ENCODE measurements around the gene HSF4.

HSF4 gene

GRCh38 chr16:67204076-67204475, 39.5 kb downstream of the HSF4 start:
- DNase-seq = no peak

DNA sequence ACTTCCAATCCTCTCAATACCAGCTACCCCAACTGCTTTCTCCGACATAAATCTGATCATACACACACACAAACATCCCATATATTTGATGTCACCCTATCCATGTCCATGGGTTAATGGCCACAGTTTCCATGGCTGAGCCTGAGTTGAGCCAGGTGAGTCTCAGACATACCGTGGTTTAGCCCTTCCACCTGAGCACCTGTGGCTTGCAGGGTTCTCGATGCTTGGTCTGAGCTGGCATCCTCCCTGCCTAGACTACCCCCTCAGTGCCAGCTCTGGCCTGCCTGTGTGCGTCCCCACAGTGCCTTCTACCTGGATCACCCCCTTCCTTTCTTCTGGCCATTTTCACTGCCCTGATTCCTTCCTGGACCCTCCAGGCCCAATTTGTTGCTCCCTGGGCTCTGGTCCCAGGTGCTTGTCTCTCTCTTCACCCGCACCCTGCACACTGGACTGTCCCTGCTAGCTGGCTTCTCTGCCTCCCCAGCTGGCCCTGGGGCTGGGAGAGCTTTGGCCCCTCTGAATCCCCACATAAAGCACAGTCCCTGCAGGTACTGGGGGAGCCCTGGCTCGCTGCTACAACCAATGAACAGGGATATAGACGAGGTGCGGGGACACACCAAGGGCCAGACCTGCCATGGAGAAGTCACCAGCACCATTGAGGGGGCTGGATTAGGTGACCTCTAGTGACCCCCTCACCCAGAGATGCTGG, 41.7 kb downstream of the HSF4 start:
- no peak for DNase-seq

- no peak for DNase-seq
Observed at GRCh38 chr16:67206838-67207248, 42.3 kb downstream of the HSF4 start.

GRCh38 chr16:67207249-67208091, 42.9 kb downstream of the HSF4 start:
- no peak for DNase-seq

GRCh38 chr16:67208154-67208896, 43.8 kb downstream of the HSF4 start:
- no peak for DNase-seq

DNA sequence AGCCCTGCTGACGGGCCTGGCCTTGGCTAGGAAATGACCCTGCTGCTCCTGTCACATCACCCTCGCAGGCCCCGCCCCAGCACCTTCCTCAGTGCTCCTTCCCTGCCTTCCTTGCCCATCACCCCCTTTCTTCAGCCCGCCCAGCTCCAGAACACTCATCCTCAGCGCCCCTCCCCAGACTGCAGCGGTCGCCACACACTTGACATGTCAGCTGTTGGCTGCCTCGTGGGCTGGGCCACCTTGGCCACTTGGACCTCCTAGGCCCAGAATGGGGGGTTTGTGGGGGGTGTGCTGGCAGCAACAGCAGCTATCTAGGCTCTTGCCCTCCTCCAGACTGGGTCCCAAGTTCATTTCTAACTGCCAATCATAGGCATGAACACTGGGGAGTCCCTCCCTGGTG, 45.0 kb downstream of the HSF4 start:
- DNase-seq = no peak

DNA sequence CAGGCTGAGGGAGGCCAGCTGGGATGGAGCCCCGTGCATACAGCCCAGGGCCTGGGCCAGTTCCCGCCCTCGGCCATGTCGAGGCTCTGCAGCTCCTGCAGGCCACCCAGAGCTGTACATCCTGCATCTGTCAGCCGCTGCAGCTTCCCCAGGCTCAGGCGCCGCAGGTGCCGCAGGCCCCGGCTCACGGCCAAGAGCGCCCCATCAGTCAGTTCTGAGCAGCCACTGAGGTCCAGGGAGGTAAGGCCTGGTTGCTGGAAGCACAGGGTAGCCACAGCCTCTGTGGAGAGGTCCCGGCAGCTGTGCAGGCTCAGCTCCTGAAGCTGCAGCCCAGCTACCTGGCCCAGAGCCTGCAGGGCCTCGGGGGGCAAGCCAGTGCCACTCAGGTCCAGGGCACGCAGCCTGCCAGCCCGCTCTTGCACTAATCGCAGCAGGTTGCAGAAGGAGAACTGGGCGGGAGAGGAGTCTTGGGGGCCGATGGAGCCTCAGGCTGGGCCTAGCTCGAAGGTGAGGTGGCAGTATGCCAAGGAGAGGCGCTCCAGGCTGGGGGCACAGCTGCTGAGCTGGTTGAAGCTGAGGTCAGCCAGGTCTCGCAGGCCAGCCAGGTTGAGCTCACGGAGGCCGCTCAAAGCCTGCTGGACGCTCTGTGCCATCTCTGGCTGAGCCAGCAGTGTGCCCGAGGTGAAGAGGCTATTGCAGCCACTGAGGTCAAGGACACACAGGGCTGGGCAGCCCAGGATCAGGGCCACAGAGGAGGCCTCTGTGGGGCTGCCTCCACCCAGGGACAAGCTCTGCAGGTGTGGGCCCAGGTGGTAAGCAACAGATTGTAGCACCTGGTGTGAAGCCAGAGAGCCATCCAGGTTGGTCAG, 45.8 kb downstream of the HSF4 start:
- DNase-seq = no peak

DNA sequence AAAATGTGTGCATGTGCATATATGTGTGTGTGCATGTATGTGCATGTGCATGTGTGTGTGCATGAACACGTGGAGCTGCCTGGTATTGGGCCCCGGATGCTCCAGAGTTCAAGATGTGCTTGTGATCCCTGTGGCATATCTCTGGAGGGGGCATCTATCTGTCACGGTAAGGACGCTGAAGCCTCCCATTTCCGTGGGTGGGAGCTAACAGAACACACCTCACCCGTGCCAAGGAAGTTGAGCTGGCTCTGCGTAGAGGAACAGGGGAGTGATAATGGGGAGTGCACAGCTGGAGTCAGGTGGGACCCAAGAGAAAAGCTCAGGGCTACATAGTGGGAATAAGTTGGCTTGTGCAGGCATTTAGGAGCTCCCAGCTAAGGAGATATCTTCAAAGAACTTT, 47.1 kb downstream of the HSF4 start:
- DNase-seq = no peak

DNA sequence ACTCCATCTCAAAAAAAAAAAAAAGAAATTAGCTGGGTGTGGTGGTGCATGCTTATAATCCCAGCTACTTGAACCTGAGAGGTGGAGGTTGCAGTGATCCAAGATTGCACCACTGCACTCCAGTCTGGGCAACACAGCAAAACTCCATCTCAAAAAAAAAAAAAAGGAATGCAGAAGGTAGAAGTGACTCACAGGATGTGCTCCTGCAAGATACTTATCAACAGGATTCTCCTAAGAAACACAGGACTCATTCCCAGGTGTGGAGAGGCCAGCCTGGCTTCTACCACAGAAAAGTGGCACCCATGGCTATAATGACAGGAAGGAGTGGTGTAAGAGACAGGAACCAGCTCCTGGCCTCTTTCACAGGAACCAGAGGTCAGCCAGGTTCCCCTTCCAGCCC, 48.2 kb downstream of the HSF4 start:
- no peak for DNase-seq

- no peak for DNase-seq
Observed at GRCh38 chr16:67213197-67214019, 48.9 kb downstream of the HSF4 start.

GRCh38 chr16:67215706-67216105, 51.2 kb downstream of the HSF4 start:
- no peak for DNase-seq

DNA sequence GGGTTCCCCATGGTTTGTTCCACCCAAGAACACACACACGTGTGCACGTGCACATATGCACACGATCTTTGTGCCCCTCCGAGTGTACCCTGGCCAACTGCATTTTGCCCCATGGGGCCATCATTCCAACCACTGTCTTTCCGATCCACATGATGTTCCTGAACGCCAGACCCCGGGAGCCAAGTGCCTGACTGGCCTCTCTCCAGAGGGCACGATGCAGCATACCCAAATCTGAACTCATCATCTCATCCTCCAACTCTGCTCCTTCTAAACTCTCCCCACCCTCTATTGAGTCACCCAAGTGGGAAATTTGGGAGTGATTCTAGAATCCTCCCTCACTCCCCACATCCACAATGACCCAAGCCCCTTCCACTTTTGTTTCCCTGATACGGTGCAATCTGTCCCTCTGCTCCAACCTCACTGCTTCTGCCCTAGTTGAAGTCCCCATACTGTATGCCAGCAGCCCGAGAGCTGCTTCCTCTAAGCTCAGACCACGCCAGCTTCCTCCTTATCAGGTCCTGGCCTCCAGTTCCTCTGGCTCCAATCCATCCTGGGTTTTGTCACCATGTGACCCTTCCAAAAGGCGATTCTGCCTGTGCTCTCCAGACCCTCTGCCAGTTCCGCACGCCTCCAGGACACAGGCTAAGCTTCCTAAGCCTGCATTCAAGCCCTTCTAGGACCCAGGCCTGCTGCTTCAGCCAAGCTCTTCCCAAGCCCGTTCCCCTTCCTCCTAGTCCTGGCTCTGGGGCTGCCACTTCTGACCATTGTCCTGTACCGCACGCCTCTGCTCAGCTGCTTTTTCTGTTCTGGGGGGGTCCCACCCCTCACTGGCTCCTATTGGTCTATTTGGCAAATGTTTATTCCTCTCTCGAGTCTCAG, 52.3 kb downstream of the HSF4 start:
- DNase-seq = no peak
